Activated CD4-positive, alpha-beta T cell treated with anti-CD3 and anti-CD28 coated beads, Interleukin-2, amount 50 U/mL, for 16 hours (primary cell): ENCODE measurements around the gene LMLN.
"Not testable (repeated sequence)": the region's sequence is repeated elsewhere in the genome, so short reads cannot be mapped to it uniquely, and the experiment has no call there.

Experiments used
- DNase-seq: peaks from one replicate; pipeline ENCODE4 v3.0.0-alpha.2; 2020

LMLN gene, protein sequence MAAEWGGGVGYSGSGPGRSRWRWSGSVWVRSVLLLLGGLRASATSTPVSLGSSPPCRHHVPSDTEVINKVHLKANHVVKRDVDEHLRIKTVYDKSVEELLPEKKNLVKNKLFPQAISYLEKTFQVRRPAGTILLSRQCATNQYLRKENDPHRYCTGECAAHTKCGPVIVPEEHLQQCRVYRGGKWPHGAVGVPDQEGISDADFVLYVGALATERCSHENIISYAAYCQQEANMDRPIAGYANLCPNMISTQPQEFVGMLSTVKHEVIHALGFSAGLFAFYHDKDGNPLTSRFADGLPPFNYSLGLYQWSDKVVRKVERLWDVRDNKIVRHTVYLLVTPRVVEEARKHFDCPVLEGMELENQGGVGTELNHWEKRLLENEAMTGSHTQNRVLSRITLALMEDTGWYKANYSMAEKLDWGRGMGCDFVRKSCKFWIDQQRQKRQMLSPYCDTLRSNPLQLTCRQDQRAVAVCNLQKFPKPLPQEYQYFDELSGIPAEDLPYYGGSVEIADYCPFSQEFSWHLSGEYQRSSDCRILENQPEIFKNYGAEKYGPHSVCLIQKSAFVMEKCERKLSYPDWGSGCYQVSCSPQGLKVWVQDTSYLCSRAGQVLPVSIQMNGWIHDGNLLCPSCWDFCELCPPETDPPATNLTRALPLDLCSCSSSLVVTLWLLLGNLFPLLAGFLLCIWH

DNA sequence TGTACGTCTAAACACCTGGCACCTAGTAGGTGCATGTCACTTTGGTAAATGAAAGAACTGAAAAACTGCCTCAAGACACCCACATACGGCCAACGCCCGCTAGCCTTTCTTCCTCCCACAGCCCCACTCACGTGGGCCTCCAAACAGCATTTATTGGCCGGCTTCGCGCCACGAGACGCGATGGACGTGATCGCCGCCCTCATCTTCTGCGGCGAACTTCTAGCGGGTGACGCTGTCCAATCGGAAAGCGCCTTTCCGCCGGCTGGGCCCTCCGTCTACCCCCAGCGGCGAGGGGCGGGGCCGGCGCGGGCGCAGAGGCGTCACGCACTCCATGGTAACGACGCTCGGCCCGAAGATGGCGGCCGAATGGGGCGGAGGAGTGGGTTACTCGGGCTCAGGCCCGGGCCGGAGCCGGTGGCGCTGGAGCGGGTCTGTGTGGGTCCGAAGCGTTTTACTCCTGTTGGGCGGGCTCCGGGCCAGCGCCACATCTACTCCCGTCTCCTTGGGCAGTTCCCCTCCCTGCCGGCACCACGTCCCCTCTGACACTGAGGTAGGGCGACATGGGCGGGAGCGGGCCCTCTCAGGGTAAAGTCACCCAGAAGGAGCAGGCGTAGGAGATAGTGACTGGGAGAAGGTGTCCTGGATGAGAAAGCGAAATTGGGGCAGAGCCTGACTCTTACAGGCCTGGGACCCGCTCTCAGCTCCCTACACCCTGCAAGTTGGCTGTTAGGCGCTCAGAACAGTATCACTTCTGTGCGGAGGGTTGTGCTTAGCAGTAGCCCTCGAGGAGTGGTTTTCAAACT is at the start of gene LMLN:
LMLN (plus strand) TSS at position 327 of the 803 bp plus-strand sequence; CDS start at position 356, 29 bp downstream.
- DNase-seq: peak; percentile 97

DNA sequence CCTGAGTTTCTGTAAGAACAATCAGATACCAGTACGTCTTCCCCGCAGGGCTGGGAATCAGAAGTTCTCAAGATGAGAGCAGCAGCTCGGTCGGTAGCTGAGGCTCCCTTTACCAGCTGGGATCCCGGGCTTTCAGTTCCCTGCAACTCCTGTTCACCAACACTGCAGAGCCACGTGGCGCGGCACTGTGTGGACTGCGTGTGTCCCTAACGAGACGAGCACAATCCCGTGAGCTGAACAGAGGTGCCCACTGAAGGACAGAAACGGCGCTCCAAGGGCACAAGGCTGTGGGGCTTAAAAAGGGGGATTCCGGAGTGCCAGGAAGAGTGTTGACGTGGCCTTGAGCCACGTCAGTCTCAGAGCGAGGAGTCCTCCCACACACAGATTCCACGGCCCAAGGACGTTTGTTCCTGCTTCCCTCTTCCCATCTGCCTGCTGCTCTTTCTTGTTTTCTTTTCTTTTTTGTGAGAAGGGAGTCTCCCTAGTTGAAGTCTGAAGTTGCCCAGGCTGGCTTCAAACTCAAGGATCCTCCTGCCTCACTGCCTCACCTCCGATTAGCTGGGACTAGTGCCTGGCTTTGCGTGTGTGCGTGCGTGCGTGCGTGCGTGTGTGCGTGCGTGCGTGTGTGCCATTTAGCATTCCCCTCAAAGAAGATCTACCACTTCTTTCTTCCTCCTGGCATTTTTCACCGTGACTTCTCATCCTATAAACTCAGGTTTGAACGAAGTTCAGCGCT is 47.1 kb upstream of the LMLN start:
- DNase-seq: peak; percentile 21

GRCh38 chr3:197913641-197914380 is 46.2 kb upstream of the LMLN start:
- peak; percentile 27 for DNase-seq

- DNase-seq: peak; percentile 50
These were observed 38.4 kb upstream of the LMLN start for GRCh38 chr3:197921429-197922275.

DNA sequence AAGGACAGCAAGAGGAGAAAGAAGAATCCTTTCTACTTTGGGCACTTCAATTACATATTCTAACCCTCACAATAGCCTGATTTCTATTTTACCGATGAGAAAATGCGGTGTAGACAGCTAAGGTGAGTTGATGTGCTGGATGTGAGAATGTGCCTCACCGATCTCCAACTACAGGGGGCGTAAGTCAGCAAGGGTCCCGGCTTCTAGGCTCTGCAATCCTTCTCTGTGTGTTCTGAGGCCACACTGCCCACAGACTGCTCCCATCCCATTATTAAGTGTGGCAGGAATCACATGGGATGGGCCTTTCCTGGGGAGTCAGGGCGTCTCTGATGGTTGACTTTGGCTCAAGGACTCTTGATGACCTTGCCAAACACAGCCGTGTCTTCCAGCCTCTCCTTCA is 33.6 kb upstream of the LMLN start:
- no peak for DNase-seq

DNA sequence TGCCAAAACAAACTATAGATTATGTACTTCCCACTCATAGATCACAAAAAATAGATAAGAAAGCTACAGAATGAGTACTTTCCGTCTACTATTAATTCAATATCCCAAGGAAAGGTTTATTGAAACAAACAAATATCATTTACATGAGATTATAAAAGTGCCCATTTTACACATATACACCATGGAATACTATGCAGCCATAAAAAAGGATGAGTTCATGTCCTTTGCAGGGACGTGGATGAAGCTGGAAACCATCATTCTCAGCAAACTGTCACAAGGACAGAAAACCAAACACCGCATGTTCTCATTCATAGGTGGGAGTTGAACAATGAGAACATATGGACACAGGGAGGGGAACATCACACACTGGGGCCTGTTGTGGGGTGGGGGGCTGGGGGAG is 32.4 kb upstream of the LMLN start:
- DNase-seq: not testable (repeated sequence)

DNA sequence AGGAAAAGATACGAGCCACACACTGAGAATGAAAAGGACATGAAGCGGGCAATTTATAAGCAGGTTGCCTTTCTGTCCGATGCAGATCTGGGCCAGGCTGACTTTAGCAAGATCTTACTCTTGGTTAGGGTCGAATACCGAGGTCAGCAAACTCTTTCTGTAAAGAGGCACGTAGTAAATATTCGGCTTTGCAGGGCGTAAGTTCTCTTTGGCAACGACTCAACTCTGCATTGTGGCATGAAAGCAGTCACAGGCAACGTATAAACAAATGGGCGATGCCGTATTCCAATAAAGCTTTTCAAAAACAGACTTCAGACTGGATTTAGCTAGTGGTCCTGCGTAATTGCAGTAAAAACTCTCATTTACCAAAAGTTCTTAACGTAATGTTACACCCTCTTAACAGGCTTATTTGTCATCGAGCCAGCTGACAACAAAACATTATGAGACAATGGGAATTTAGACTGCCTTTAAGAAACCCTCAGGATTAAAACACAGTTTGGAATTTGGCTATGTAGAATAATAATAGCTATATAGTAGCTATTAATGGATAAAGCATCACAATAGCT is 23.1 kb upstream of the LMLN start:
- no peak for DNase-seq

DNA sequence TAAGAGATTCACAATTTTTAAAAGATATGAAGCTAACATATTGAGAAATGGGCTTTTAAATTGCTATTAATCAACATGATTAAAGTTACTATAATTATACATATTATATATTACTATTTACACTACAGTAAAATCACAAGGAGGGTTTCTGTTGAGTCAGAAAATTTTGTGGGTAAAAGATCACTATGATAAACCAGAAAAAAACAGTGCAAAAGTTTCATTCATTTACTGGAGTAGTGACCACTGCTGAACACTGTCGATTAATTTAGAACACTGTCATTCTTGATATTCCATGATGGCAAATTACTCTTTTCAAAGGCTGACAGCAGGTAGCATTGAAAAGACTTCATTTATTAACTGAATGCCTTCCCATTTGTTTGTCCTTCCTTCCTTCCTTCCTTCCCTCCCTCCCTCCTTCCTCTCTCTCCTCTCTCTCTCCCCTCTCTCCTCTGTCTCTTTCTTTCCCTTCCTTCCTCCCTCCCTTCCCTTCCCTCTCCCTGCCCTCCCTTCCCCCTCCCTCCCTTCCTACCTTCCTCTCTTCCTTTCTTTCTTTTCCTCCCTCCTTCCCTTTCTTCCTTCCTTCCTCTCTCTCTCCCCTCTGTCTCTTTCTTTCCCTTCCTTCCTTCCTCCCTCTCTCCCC is 19.2 kb upstream of the LMLN start:
- no peak for DNase-seq

DNA sequence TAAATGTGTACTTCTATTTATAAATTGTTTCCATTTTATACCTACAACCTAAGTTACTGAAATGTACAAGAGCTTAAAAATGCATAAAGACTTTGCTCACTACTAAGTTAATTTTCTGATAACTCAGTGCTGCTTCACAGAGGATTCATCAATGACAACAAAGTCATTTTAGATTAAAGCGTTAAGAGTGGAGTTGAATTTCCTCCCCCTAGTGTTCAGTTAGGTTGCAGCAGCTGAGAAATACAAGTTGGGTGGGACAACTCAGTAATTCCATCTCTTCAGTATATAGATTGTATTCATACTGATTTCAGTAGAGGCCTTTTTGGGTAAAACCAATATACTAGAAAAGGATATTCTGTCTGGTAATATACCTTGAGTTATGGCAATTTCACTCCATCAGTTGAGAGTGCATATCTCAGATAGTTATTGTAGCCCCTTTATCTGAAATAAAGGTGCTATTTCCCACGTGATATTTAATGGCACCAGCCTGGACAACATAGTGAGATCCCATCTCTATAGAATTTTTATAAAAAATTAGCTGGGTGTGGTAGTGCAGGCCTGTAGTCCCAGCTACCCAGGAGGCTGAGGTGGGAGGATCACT is 17.0 kb upstream of the LMLN start:
- peak; percentile 67 for DNase-seq

GRCh38 chr3:197949191-197949777 is 10.7 kb upstream of the LMLN start:
- DNase-seq: no peak

DNA sequence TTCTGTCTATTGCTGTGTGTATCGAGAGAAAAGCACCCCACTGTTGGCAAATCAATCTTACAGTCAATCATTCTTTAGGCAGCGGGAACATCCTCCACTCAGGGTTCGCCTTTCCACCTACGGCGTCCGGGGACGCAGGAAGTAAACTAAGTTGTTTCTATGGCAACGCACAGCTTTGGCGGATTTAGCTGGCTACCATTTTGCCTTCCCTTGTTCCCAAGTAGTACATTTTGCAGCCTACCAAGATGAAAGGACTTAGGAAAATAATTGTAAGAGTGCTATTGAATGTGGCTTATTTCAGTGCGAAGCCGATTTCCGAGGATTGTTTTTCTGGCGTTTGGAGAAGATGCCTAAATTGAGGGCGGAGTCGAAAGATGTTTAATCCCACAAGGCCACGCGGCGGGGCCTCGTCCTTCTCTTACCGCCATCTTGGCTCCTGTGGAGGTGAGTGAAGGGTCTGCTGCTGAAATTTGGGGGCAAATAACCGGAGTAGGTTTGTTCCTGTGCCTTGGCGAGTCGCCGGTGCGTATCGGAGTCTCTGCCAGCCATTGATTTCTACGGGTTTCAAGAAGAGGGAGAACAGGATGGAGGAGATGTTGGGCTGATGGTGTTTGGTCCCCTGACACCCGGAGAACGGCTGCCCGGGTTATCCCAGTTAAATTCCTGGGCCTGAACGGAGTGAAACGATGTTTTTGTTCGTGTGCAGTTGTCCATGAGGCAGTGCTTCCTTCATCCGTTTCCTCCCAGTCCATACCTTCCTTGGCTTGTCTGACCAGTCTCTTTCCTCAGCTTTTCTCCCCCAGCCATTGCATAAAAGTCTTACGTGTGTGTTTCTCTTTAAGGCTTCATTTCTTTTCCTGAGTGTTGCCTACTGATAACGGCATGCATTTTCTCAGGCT is 10.0 kb upstream of the LMLN start, which contains the start of gene RPL35A:
RPL35A (plus strand) TSS at position 413 of the 899 bp plus-strand sequence. CDS start 778 bp downstream, outside the sequence.
- DNase-seq: peak; percentile 91

- no peak for DNase-seq
These were observed 9.3 kb upstream of the LMLN start for GRCh38 chr3:197950677-197951061.

GRCh38 chr3:197951392-197951990 is 8.5 kb upstream of the LMLN start:
- DNase-seq: no peak

GRCh38 chr3:197952440-197952839 is 7.6 kb upstream of the LMLN start:
- no peak for DNase-seq

DNA sequence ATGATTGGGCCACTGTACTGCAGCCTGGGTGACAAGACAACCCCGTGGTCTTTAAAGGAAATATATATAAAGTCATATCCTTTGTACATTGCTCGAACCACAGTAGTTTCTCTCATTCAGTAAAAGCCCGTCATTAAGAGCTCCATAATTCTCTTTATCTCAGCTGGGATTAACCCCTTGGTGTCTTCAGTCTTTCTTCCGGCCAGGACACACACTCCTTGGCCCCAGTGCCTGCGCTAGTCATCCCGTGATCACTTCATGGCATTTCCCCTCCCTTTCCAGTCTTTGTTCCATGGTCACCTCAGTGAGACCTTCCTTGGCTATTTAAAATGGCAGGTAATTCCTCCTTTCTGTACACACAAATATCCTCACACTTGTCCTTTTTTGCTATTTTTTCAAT is 6.7 kb upstream of the LMLN start:
- DNase-seq: no peak

GRCh38 chr3:197953881-197954280 is 6.1 kb upstream of the LMLN start:
- DNase-seq: no peak

- DNase-seq: no peak
These were observed 4.0 kb upstream of the LMLN start for GRCh38 chr3:197955892-197956477.
